ENCODE results near the gene GRIP2.
A peak's percentile ranks its signal among the peaks of the same experiment; 100 is the strongest.

GRIP2 gene

DNA sequence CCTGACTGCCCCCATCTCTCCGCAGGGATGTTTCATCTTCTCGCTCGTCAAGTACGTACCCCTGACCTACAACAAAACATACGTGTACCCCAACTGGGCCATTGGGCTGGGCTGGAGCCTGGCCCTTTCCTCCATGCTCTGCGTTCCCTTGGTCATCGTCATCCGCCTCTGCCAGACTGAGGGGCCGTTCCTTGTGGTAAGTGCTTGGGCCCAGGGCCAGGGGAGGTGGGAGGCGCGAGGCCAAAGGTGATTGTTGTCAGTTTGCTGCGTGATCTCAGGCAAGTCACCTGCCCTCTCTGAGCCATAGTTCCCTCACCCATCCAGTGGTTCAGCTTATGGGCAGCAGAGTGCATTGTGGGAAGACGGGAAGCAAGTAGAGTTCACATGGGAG is 58.5 kb downstream of the GRIP2 start:
- DNase-seq: no peak

GRCh38 chr3:14481018-14481645 is 59.0 kb downstream of the GRIP2 start:
- no peak for DNase-seq

DNA sequence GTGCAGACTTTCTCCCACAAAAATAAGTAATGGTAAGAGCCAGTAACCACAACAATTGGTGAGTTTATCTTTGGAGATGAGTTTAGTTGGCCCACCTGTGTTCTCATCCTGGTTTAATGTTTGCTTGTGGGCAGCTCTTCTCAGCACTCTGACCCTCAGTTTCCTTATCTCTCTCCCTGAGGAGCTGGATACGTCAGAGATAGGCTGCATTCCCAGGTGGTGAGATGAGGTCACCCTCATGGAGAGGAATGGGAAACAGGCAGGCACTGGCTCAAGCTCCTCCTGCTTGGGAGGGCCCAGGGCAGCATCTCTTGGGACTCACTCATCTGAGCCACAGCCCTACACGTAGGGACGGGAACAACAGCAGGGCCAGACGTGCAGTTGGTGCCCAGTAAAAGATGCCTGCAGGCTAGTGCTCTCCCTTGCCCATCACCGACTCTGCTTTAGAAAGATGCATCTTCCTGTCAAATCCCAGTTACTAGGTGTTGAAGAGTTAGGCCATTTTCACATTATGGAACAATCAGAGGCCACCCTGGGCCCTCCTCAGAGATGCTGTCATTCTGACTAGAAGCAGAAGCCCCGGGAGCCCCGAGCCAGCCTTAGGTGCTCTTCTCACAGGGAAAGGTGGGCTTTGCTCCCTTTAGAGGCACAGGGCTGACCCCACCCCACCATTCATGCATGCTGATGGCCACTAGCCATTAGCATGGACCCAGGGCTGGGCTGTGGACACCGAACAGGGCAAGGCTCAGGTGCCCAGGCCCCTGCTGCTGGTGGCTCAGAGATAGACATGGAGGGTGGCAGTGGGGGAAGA is 59.7 kb downstream of the GRIP2 start:
- no peak for DNase-seq

GRCh38 chr3:14479591-14479990 is 60.6 kb downstream of the GRIP2 start:
- DNase-seq: no peak

GRCh38 chr3:14478956-14479550 is 61.1 kb downstream of the GRIP2 start:
- DNase-seq: no peak

DNA sequence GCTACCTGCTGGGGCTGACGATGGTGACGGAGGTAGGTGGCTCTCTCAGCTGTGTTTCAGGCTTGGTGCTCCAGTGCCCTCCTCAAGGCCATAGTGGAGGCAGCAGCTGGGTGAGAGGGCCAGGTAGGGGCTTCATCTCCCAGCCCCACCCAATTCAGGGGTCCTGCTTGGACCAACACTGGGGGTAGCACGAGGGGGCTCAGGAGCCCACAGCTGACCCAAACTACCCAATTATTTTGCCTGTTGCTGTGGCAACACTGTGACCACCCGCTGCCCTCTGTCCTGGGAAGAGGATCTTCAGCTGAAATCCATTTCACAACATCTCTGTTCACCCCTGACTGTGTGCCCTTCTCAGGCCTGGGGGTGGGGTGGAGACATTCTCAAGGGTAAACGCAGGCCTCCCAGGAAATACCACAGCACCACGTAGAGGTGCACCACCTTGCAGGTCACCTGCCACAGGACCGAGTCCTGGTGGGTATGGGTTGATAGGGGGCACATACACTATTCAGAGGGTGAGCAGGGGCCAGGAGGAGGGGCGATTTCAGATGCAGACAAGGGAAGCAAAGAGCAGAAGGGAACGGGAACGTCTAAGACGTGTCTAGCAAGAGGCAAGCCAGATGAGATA is 62.7 kb downstream of the GRIP2 start:
- DNase-seq: no peak

DNA sequence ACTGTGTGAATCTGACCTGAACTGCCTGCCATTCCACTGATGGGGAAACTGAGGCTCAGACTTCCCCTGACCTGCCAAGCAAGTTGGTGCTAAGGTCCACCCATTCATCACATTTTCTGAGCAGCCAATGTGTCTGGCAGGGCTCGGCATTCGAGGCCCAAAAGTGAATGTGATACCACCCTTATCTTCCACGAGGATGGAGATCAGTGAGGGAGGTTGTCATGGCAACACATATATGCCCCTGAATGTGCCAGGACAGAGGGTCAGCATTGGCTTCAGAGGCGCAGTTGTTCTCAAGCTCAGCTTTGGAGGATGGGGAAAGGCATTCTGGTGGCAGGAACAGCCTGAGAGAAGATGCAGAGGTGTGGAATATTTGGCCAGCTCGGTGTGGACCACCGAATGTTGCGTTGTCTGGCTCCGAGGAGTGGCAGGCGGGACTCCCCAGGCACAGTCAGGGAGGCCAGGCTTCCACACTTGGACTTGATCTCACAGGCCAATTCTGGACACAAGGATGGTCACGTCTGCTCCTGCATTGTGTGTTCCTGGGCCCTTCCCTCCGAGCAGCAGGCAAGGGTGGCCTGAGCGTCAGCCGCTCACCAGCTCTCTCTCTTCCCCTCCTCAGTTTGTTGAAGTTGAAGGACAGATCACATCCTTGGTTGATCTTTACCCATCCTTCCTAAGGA is 63.4 kb downstream of the GRIP2 start:
- DNase-seq: no peak

DNA sequence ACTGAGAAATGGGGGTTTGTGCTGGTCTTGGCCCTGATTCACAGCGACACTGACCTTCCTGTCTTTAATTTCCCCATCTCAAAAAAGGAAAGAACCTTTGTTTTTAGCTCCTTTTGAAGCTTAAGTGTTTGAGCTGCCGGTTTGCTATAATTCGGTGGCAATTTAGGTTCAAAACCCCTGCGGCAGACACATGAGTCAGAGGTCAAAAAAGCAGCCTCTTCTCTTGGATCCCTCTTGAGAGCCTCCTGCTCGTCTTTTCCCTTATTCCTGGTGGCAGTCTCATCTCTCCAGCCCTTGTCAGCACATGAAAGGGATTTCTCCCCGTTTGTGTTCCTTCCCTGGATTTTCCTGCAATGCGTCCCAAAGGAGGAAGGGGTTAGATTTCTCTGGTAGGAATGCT is 64.5 kb downstream of the GRIP2 start:
- no peak for DNase-seq

DNA sequence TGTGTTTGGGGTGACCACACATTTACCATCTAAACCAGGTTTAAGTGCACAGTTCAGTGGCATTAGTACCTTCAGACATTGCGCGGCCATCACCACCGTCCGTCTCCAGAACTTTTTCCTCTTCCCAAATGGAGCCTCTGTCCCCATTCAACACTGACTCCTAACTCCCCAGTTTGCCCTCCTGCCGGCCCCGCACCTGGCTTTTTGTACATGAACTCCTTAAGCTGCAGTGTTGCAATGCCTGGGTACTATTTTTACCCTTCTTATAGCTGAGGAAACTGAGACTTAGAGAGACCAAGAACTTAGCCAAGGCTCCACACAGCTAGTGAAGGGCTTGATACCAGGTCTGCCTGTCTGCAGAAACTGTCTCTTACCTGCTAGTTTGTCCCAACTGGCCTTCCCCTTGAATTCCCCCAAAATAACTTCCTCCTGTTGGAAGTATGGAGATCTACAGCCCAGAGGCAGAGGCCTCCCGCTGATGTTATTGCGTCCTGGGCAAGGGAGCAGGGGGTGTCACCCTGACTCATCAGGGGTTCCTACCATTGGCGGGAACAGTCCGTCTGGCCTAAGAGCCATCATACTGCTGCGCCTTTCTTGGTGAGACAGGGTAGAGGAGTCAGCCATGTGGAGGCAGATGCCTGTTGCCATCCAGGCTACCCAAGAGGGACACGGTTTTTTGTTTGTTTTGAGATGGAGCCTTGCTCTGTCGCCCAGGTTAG is 65.6 kb downstream of the GRIP2 start:
- no peak for DNase-seq

DNA sequence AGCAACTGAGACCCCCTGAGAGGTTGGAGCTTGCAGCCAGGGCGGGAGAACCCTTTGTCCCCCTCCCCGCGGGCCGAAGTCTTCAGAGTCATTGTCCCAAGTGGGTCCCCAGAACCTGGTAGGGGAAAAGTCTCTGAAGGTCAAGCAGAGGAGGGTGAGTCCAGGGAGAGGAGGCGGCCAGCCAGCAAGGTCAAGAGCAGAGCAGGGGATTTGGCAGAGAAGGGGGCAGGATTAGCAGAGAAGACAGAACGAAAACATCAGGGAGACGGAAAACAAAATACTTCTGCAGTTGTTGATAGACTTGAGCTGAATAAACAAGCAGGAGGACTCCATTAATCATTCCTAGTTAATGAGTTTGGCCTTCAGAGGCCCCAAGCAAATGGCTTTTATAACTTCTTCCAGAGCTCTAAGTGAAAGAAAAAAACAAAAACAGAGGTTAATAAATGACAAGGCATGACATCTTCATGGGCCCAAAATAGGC is 66.7 kb downstream of the GRIP2 start:
- DNase-seq: no peak

- peak; percentile 66 to 91 for DNase-seq
These were observed 67.4 kb downstream of the GRIP2 start for GRCh38 chr3:14472471-14473351.

DNA sequence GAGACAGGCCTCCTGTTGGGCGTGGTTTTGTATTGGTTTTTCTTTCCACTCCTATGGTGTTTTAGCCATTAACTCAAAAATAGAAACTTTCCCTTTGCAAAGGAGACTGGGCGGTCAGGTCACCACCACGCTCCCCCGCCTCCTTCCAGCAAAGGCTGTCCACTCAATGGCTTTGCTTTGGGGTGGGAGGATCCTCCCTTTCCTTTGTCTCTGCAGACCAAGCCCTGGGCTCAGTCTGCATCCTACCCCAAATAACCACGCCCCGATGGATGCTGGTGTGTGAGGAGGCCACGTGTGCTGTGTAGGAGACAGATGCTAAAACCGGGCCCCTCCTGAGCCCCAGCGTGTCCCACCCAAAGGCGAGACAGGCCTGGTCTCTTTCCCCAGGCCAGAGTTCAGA is 68.5 kb downstream of the GRIP2 start:
- DNase-seq: no peak

DNA sequence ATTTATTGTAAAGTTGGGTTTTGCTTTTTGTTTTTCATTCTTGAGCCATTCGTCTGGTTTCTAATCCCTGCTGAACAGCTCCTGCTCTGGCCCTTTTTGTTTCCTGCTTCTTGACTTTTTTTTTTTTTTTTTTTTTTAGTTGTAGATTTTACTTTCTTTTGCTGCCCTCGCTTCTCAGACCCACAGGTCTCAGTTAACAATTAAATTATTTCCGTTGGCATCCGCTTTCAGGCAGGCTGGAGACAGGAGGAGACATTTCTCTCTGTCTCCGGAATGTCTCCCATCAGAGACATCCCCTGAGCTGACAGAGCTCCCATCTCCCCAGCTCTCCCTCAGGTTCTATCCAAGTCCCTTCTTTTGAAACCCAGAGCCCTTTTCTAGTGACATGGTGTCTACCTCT is 69.1 kb downstream of the GRIP2 start:
- no peak for DNase-seq

- no peak for DNase-seq
These were observed 69.7 kb downstream of the GRIP2 start for GRCh38 chr3:14470461-14470860.

DNA sequence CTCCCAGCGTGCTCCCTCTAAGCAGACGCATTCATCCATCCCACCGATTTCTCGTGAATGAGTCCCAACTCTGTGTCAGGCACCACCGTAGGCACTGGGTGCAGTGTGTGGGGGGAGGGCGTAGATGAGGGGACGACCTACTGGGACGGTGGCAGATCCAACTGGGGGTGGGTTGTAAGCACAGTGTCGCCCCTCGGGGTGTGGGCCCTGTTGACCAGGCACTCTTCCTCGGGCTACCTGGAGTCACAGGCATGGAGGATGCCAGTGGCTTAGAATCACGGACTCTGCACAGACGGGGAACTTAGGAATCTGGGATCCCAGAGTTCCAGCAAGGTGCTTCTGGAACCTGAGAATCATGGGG is 71.5 kb downstream of the GRIP2 start:
- DNase-seq: no peak

DNA sequence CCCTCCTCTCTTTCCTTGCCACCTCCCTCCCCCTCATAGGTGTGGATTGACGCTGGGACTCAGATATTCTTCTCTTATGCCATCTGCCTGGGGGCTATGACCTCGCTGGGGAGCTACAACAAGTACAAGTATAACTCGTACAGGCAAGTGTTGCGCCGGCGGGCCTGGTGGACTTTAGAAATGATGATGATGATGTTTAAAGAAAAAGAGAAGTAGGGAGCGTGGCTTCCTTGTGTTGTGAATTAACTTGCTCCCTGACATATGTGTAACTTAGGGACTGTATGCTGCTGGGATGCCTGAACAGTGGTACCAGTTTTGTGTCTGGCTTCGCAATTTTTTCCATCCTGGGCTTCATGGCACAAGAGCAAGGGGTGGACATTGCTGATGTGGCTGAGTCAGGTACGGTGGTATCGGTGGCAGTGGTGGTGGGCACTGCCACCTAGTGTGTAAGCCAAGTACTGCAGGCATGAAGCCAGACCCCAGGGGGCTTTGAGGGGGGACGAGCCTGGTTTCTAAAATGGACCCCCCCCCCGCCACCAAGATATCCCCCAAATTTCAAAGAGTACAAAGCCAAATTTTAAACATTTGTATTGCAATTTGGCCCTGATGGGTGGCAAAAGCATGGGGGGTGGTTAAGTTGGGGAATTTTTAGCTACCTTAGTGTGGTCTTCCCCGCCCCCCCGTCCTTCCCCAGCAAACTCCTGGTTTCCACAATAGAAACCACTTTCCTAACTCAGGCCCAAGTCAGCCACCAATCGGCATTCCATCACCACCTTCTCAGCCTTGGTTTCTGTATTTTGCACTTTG is 72.1 kb downstream of the GRIP2 start:
- DNase-seq: peak; percentile 17 to 25

GRCh38 chr3:14466179-14466903 is 73.8 kb downstream of the GRIP2 start:
- DNase-seq: no peak

GRCh38 chr3:14465425-14465824 is 74.7 kb downstream of the GRIP2 start:
- no peak for DNase-seq

- no peak for DNase-seq
These were observed 75.6 kb downstream of the GRIP2 start for GRCh38 chr3:14464521-14464920.

DNA sequence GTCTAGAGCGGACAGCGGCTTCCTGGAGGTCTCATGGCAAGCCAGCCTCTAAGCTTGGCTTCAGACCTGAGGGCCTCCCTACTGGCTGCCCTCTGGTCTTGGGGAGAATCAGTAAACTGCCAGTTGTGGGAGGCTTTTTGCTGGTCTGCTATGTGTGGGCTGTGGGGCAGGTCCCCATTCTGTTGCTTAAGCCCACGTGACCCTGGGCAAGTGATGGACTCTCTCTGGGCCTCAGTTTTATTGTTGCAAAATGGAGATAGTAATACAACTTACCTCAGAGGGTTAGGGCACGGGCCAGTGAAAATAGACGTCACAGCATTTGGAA is 76.0 kb downstream of the GRIP2 start:
- DNase-seq: peak; percentile 59 to 65
